ENCODE results near the gene MAP4K4. TPM values are rescaled to one million over a fixed set of nuclear protein-coding genes. Genes with fewer than 3 reads are reported as not detected.

Gene MAP4K4
- total and polyA plus RNA-seq, 2 of the 4 experiments (the other 2 are of a cell fraction): 89.4 to 124 TPM

- no peak overlapping the region for H3K23ac ChIP-seq (ENCODE audit: low read depth, low read length)
- no peak overlapping the region for H2AFZ ChIP-seq (replicated peaks; ENCODE audit: low read length, poor library complexity)
- no TSS peak for BruUV-seq (replicated peaks)
- peaks cover 31% of the 10 kb centered on the region for H3K36me3 ChIP-seq (ENCODE audit: control insufficient read depth, insufficient read depth, low read length)
- no peaks in the 10 kb centered on the region for H3K27me3 ChIP-seq (ENCODE audit: control insufficient read depth, insufficient read depth, low read length)
- no peak overlapping the region for H2BK120ac ChIP-seq (ENCODE audit: low read depth, low read length)
- no peak overlapping the region for H3K4me2 ChIP-seq (ENCODE audit: low read depth, low read length)
- H2AK5ac ChIP-seq (ENCODE audit: low read depth, low read length): no peak overlapping the region
- H4K8ac ChIP-seq (ENCODE audit: low read depth in 2 of 2, low read length in 2 of 2): no peak overlapping the region
- H3K4me3 ChIP-seq (ENCODE audit: insufficient read depth, low read depth, low read length): no peak overlapping the region
- H3K27ac ChIP-seq (ENCODE audit: insufficient read depth, low read length): no peak overlapping the region
- in situ Hi-C loops (cut with MboI; ENCODE audit: low sequenced_read_pairs) (loop anchor here (5.0 to 10.0 kb wide), 3 partner anchors 135 to 487 kb away; partner anchors contain the start of gene MAP4K4), dilution Hi-C loops (cut with HindIII; ENCODE audit: low sequenced_read_pairs, unreplicated experiment) (no loop called here), intact Hi-C loops (cut with micrococcal nuclease) (loop anchor here (5.0 kb wide), 1 partner anchor 490 kb away; no protein-coding TSS in a partner anchor)
- H3K9ac ChIP-seq (ENCODE audit: low read depth, low read length): no peak overlapping the region
- peaks cover 38 to 63% of the 10 kb centered on the region in 2 experiments for H3K79me1 ChIP-seq (ENCODE audit: low read depth in 1 of 2, low read length in 2 of 2)
- H3K14ac ChIP-seq (replicated peaks; ENCODE audit: low read depth, low read length): no peak overlapping the region
- H3K9me3 ChIP-seq (ENCODE audit: control insufficient read depth, insufficient read depth, low read length): no peaks in the 10 kb centered on the region
- H4K20me1 ChIP-seq (ENCODE audit: insufficient read depth, low read length): peaks cover 31% of the 10 kb centered on the region; the same call in 1 of the 2 replicates
- H4K91ac ChIP-seq (ENCODE audit: insufficient read depth, low read depth, low read length): no peak overlapping the region
- peaks cover 22% of the 10 kb centered on the region for H3K4me1 ChIP-seq (ENCODE audit: control insufficient read depth, insufficient read depth, low read length)
- WGBS, 2 experiments (ENCODE audit: extremely low coverage in 2 of 2, insufficient read length in 1 of 2): no CpG with 5 or more reads among the region's 1 CpG
- CTCF ChIA-PET: interaction anchor here (0.6 to 2.1 kb wide), 16 partner anchors 9 to 490 kb away, joined by 3 to 10 read pairs (median 4); partner anchors contain the start of gene MAP4K4
- POLR2A ChIA-PET (ENCODE audit: unreplicated experiment): no interaction called here
- H3K56ac ChIP-seq (ENCODE audit: extremely low read depth, insufficient read depth, low read length): no peak overlapping the region
- no peak for ATAC-seq (ENCODE audit: low read depth)
- peak overlapping the region; percentile 12 for H2BK5ac ChIP-seq (ENCODE audit: low read depth, low read length, poor library complexity, severe bottlenecking)
- H2BK20ac ChIP-seq (ENCODE audit: low read depth, low read length): no peak overlapping the region
- no peak overlapping the region for H2AK9ac ChIP-seq (replicated peaks; ENCODE audit: low read depth, low read length, poor library complexity)
- H2BK15ac ChIP-seq (ENCODE audit: low read depth, low read length): no peak overlapping the region
- H3K18ac ChIP-seq (ENCODE audit: low read depth, low read length): no peak overlapping the region
- no peak overlapping the region for H3K4ac ChIP-seq (ENCODE audit: low read depth, low read length)
- TF ChIP-seq CHD1 (IDR thresholded peaks at IDR 0.05; ENCODE audit: low read depth, low read length) (no peak), CEBPB (IDR thresholded peaks at IDR 0.05; ENCODE audit: low read depth, low read length) (no peak), MAFK (IDR thresholded peaks at IDR 0.05; ENCODE audit: low read depth, low read length) (no peak), BHLHE40 (IDR thresholded peaks at IDR 0.05; ENCODE audit: low read depth, low read length) (no peak), MAZ (IDR thresholded peaks at IDR 0.05; ENCODE audit: borderline replicate concordance, low read depth, low read length) (no peak), MXI1 (IDR thresholded peaks at IDR 0.05; ENCODE audit: borderline replicate concordance, low read depth, low read length) (no peak), RCOR1 (IDR thresholded peaks at IDR 0.05; ENCODE audit: insufficient replicate concordance, low read length) (no peak), ELK1 (IDR thresholded peaks at IDR 0.05; ENCODE audit: borderline replicate concordance, low read depth, low read length) (no peak), RFX5 (IDR thresholded peaks at IDR 0.05; ENCODE audit: low read depth, low read length) (no peak), FOS (IDR thresholded peaks at IDR 0.05; ENCODE audit: low read depth, low read length) (no peak), POLR2A (IDR thresholded peaks at IDR 0.05; ENCODE audit: low read depth, low read length) (no peak), NFE2L2 (IDR thresholded peaks at IDR 0.05; ENCODE audit: low read depth, low read length) (no peak), RAD21 (IDR thresholded peaks at IDR 0.05; ENCODE audit: low read length) (peak; percentile 34), SMC3 (IDR thresholded peaks at IDR 0.05; ENCODE audit: low read depth, low read length) (peak; percentile 26; the same call in 1 of the 2 replicates)
- TF ChIP-seq, protein P1, sequence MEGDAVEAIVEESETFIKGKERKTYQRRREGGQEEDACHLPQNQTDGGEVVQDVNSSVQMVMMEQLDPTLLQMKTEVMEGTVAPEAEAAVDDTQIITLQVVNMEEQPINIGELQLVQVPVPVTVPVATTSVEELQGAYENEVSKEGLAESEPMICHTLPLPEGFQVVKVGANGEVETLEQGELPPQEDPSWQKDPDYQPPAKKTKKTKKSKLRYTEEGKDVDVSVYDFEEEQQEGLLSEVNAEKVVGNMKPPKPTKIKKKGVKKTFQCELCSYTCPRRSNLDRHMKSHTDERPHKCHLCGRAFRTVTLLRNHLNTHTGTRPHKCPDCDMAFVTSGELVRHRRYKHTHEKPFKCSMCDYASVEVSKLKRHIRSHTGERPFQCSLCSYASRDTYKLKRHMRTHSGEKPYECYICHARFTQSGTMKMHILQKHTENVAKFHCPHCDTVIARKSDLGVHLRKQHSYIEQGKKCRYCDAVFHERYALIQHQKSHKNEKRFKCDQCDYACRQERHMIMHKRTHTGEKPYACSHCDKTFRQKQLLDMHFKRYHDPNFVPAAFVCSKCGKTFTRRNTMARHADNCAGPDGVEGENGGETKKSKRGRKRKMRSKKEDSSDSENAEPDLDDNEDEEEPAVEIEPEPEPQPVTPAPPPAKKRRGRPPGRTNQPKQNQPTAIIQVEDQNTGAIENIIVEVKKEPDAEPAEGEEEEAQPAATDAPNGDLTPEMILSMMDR (conservative IDR thresholded peaks at IDR 0.05; ENCODE audit: low read depth, low read length): peak; percentile 41
- H3K9me1 ChIP-seq (ENCODE audit: insufficient read depth, low read length): peaks cover 22% of the 10 kb centered on the region
- no peak for DNase-seq
- H4K5ac ChIP-seq (ENCODE audit: low read depth, low read length): no peak overlapping the region
Measured at GRCh38 chr2:101832114-101832513, 134.6 kb downstream of the MAP4K4 start.
